ENCODE data around the gene SSH2.
A peak's percentile ranks its signal among the peaks of the same experiment; 100 is the strongest.
"Not testable (repeated sequence)": the region's sequence is repeated elsewhere in the genome, so short reads cannot be mapped to it uniquely, and the experiment has no call there.

The SSH2 gene

GRCh38 chr17:29874358-29874757 lies 55.7 kb downstream of the SSH2 start:
- DNase-seq: not testable (repeated sequence)

DNA sequence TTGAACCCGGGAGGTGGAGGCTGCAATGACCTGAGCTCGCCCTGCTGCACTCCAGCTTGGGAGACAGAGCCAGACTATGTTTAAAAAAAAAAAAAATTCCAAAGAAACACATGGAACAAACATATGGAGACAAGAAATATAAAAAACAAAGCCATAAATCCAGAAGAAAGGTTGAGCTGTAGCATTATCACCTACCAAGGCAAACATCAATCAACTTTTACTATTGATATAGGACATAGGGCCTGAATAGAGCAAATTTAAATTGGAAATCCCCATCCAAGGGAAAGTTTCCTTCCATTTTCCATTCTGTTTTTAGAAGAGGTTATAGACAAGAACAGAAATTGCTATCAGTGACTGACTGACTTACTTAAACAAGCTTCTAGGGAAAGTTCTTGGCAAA lies 56.6 kb downstream of the SSH2 start:
- no peak for DNase-seq

DNA sequence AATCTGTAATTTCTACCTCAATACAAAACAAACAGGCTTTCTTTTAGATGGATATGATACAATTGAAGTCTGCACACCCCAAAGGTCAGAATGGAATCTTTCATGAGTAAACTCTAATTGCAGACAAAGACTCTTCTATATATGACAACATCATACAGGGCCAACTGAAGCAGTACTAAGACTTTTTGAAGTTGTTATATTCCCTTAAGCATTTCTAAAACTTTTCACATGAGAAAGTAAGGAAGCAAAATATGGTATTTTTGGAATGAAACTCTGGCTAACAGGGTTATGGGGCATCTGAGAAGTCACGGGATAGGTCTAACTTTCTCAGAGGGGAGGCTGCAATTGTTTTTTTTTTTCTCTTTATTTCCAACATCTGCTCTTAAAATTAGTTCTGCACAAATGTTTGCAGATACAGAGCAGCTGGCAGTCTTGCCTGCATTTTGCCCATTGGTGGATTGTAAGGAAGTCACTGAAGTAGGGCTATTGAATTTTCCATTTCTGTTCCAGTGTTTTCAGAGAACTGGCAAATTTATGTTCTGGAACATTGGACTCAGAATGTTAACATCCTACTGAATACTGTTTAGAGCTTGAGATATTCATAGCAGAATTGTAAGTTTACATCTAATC lies 59.1 kb downstream of the SSH2 start:
- no peak for DNase-seq

DNA sequence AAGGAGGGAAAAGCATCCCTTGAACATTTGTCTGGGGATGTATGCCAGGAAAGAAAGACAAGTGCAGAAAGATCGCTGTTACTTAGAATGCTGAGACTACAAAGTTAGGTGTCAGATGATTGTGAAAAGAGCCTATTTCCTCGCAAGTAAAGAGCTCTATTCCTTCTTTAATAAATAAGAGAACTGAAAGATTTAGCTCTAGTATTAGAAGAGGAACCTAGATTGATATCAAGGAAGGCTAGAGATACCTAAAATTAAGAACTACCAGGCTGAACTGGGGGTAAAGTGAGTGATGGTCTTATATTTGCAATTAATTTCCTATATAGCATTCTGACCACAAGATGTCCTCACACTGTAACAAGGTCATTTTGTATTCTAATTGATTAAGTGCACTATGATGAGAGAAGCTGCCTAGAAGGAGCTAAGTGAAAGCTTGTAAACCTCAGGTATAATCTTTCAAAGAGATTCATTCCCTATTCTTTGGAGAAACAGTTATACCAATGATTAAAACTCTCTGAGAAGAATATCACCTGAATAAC lies 62.3 kb downstream of the SSH2 start:
- DNase-seq: peak; percentile 21

DNA sequence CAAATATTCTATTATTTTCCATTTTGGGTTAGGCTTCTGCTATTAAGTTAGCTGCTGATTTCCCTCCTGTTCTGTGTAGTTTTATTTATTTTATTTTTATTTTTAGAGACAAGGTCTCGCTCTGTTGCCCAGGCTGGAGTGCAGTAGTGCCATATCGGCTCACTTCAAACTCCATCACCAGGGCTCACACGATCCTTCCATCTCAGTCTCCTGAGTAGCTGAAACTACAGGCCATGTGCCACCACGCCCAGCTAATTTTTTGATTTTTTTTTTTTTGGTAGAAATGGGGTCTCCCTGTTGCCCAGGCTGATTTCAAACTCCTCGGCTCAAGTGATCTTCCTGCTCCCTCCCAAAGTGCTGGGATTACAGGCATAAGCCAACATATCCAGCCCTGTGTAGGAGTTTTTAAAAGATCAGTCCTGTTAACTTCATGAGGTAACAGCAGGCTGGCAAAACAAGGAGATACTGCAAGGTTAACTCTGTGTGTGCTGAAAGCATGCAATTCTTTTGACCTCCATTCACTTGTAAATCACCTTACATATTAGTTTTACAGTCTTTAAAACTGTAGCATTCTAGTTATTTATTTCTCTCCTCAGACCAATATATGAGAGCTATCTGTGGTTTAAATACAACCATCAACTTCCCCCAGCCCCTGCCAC lies 63.2 kb downstream of the SSH2 start:
- no peak for DNase-seq

DNA sequence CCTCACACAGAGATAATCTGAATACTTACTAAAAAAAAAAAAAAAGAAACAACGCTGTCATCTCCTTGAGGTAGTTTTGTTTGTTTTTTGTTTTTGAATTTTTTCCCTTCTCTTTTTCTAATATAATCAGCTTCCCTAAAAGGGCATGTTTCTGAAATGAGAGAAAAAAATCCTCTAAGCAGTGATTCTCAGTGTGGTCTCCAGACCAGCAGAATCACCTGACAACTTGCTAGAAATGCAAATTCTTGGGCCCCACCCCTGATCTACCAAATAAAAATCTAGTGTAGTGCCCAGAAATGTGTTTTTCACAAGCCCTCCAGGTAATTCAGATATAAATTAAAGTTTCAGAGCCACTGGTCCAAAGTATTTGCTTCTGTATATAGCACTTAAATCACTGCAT lies 65.4 kb downstream of the SSH2 start:
- DNase-seq: no peak

GRCh38 chr17:29864123-29864522 lies 65.9 kb downstream of the SSH2 start:
- DNase-seq: not testable (repeated sequence)

GRCh38 chr17:29862951-29863350 lies 67.1 kb downstream of the SSH2 start:
- no peak for DNase-seq

DNA sequence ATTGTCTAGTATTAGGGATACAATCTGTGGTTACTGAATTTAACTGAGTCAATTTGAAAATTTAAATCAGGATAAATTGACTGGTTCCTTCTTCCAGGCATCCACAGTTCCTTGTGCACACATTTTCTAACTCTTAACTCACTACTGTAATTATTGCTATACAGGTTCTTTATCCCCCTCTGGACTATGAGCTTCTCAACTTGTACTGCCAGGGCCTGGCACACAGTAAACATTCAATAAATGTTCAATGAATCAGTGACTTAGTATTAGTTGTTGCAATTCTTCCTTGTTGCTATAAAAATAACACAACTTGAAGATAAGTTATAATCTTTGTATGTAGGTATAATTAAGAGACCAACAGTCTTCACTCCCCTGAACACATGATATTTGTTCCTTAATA lies 67.9 kb downstream of the SSH2 start:
- DNase-seq: no peak

DNA sequence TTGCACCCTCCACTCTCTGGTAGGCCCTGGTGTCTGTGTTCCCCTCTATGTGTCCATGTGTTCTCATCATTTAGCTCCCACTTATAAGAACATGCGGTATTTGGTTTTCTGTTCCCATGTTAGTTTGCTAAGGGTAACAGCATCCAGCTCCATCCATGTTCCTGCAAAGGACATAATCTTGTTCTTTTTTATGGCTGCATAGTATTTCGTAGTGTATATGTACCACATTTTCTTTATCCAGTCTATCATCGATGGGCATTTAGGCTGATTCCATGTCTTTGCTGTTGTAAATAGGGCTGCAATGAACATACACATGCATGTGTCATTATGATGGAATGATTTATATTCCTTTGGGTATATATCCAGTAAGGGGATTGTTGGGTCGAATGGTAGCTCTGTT lies 70.6 kb downstream of the SSH2 start:
- not testable (repeated sequence) for DNase-seq

DNA sequence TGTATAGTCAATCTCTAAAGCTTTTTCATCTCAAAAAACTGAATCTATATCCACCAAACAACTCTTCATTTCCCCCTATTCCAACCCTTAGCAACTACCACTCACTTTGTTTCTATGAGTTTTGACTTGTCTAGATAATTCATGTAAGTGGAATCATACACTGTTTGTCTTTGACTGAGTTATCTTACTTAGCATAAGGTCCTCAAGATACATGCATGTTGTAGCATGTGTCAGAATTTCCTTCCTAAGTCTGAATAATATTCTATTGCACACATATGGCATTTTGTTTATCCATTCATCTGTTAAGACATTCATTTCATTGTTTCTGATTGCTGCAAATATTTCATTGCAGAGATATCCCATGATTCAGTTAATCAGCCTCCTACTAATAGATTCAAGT lies 72.2 kb downstream of the SSH2 start:
- DNase-seq: no peak

DNA sequence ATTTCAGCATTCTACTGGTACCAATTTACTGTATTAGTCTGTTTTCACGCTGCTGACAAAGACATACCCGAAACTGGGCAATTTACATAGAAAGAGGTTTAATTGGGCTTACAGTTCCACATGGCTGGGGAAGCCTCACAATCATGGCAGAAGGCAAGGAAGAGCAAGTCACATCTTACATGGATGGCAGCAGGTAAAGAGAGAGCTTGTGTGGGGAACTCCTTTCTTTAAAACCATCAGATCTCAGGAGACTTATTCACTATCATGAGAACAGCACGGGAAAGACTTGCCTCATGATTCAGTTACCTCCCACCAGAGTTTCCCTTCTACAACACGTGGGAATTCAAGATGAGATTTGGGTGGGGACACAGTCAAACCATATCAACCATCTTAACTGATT lies 72.9 kb downstream of the SSH2 start:
- not testable (repeated sequence) for DNase-seq

GRCh38 chr17:29855686-29856085 lies 74.3 kb downstream of the SSH2 start:
- no peak for DNase-seq

DNA sequence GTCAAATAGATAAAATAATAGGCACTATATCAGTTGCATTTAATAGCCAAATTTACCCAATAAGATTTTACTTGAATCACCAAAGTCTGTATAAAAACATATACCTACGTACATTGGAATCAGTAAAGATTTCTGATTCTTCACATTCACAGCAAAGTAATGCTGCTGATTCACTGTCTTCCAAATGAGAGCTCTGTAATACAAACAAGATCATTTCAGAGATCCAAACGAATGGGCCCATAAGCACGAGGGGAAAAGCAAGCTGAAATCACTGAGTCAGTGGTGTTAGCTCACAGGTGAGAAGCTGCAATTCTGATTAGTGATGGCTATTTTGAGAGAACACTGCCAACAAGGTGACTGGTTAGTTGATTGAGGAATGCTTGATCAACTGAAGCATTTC lies 81.3 kb downstream of the SSH2 start:
- no peak for DNase-seq

- DNase-seq: no peak
Measured at GRCh38 chr17:29847527-29848400, 82.3 kb downstream of the SSH2 start.

GRCh38 chr17:29847118-29847517 lies 82.9 kb downstream of the SSH2 start:
- no peak for DNase-seq

GRCh38 chr17:29846298-29846697 lies 83.7 kb downstream of the SSH2 start:
- no peak for DNase-seq

DNA sequence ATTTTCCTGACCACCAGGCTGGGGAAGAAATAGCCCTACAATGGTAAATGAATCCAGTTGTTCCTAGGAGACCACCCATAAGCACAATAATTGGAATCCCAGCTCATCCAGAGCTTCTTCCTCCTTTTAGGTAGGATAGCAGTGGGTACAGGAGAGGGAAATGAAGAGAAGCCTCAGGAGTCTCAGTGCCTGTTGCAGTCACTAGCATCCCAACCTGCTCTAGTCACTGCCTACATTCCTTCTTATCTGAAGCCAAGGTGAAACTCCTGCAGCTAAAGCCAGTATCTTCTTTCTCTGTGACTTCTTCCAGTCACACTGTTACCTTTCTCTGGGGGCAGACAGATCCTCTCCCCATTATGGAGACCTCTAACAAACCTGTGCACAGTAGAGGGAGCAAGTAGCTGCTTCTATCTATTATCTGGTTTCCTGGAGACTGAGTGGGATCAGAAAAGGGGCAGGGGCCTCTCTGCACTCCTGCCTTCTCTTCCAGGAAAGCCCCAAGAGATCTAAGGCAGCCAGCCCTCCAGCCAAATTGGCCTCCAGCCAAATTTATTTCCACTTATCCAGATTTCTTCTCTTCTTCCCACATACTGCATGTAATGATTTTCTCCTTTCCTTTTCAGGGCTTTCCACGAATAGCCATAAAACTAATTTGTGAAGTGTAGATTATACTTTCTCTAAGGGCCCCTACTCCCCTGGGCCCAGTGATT lies 85.5 kb downstream of the SSH2 start:
- peak; percentile 28 for DNase-seq

GRCh38 chr17:29840884-29841283 lies 89.1 kb downstream of the SSH2 start:
- DNase-seq: no peak

- no peak for DNase-seq
Measured at GRCh38 chr17:29839656-29840055, 90.4 kb downstream of the SSH2 start.

DNA sequence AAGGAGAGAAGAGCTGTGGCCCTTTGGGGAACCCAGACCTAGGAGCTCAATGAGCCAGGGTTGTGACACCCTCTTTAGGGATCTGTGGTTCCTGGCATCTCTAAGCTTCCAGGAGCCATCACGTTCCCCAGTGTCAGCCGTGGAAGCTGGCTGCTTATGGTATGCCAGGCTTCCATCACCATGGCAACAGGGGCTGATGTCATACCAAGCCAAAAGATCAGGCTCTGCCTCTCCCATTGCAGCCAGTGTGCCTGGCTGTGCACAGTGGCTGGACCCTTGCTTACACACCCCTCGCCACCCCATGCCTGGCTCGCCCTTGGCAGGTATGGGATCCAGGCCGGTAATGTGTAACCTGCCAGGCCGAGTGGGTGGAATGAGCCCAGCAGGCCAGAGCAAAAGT lies 91.1 kb downstream of the SSH2 start:
- no peak for DNase-seq

DNA sequence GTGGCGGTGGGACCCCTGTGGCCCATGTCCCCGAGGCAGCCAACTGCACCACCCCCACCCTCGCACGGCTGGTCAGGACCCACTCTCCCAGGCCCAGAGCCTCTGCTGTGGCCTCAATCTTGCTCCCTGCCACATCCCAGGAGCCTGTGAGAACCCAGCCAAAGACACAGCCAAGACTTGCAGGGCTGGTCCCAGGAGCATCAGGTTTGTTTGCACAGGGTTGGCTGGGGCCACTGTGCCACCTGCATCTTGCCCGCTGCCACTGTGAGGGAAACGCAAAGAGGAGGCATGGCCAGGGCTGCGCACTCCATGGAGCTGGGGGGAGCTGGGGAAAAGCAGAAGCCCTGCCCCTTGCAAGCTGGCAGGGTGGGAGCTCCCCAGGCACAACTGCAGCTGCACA lies 92.5 kb downstream of the SSH2 start:
- no peak for DNase-seq

GRCh38 chr17:29836643-29837042 lies 93.4 kb downstream of the SSH2 start:
- no peak for DNase-seq
